HL-60/S4 (cell line): ENCODE data around the gene ADGRD1.

ENCODE experiments used
- in situ Hi-C: fragments of 300-500 bp; cut with MboI; formaldehyde crosslinking; loops from 2 replicates; pipeline ENCODE4 v1.14.3; 2022; ENCODE audit warnings: low sequenced_read_pairs

Gene ADGRD1

GRCh38 chr12:131140069-131140435 lies 186.3 kb downstream of the ADGRD1 start:
- in situ Hi-C loops: no loop called here

DNA sequence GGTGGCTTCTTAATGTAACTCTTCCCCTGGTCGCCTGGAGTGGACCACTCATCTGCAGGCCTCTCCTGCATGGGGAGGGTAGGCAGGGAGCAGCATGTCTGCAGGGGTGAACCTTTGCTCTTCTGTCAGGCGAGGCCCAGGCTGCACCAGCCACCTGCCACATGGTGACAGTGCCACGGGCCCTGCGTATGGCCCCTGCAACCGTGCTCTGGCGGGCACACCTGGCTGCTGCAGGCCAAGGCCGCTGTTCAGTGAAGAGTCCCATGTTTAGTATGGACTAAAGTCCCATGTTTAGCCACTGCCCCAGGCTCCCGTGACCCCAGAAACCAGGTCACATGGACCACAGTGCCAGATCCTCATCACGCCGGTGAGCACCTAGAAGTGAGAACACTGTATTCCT lies 187.0 kb downstream of the ADGRD1 start:
- in situ Hi-C loops: no loop called here

GRCh38 chr12:131141514-131141913 lies 187.8 kb downstream of the ADGRD1 start:
- in situ Hi-C loops: no loop called here

DNA sequence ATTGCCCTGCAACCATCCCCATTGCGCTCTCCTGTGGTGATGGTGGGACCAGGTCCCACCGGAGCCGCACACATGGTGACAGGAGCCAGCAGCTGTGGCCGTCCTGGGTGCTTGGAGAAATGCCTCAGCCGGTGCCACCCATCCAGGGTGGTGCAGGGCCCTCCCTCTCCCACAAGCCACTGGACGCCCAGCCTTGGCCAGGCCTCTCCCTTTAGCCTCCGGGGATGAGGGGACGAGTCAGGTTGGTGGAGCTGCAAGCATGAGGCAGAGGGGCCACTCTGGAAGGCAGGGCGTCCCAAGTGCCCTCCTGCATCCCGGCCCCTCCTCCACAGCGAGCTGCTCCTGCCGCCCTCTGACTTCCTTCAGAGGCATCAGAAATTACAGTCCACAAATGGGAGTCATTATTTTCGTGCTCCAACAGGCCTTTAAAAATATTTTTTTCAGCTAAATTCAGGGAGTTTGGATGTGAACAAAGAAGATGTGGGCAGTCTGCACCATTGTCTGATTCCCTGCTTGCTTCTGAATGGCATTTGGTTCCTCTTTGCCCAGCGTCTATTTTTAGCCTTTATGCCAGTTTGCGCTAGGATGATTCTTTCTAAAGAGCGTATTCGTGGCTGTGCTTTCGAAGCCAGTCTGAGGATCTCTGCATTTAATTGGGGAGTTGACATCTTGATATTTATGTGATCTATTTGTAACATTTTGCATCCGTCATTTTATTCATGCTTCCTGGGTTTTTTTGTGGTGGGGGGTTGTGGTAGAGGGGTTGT lies 189.4 kb downstream of the ADGRD1 start:
- in situ Hi-C loops: no loop called here

DNA sequence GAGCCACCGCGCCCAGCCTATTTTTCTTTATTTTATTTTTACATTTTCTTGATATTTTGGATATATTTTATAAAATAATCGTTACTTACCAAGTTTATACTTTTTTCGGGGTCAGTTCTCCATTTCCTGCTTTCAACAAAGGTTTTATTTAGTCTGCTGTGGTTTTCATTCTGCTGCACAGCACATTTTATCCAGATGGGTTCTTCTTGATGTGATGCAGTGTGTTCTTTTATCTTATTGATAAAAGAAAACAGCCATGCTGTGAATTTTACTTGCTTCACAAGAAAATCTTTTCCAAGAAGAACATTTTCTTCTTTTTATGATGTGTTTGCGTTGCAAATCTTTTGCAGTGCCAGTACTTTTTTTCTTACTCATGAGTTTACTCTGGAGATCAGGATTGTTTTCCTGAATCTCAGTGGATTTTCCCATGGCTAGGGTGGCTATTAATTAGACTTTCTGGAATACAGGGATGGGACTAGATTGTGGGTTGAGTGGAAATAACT lies 192.5 kb downstream of the ADGRD1 start:
- in situ Hi-C loops: no loop called here

GRCh38 chr12:131147293-131147692 lies 193.6 kb downstream of the ADGRD1 start:
- in situ Hi-C loops: no loop called here

GRCh38 chr12:131147894-131148293 lies 194.2 kb downstream of the ADGRD1 start:
- in situ Hi-C loops: no loop called here

GRCh38 chr12:131151558-131152345 lies 198.0 kb downstream of the ADGRD1 start:
- in situ Hi-C loops: no loop called here

- in situ Hi-C loops: no loop called here
Observed at GRCh38 chr12:131152587-131152986, 198.9 kb downstream of the ADGRD1 start.

DNA sequence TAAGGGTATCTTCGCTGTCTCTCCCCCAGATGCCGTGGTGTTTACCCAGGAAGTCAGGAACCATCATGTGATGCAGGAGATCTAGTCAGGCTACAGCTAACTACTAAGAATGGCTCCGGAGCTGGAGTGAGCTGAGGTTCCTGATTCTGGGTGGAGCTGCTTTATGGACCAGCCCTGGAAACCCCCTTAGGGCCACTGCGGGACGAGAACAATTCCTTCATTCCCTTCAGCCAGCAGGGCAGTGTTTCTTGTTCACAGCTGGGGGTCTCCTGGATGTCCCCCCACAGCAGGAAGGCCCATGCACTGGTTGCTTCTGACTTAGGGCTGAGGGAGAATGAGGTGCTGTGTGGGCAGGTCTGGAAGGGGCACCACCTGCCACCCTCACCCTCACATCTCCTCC lies 199.3 kb downstream of the ADGRD1 start:
- in situ Hi-C loops: no loop called here

GRCh38 chr12:131153956-131154355 lies 200.2 kb downstream of the ADGRD1 start:
- in situ Hi-C loops: no loop called here

DNA sequence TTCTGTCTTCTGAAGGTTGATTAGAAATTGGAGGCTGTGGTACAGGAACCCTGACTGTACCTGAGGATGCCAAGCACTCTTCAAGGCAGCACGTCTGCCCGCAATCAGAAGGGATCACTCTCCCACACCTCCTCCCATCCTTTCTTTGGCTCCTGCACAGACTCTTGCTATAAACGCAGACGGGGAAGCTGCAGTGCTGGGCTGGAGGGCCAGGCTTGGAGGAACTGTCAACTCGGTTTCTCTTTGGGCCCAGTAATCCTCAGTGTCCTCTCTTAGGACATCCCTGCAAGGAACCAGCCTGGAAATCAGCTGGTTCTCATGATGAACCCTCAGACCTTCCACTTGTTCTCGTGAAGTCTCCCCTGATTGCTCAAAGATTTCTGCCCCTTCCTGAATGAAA lies 201.4 kb downstream of the ADGRD1 start:
- in situ Hi-C loops: no loop called here

DNA sequence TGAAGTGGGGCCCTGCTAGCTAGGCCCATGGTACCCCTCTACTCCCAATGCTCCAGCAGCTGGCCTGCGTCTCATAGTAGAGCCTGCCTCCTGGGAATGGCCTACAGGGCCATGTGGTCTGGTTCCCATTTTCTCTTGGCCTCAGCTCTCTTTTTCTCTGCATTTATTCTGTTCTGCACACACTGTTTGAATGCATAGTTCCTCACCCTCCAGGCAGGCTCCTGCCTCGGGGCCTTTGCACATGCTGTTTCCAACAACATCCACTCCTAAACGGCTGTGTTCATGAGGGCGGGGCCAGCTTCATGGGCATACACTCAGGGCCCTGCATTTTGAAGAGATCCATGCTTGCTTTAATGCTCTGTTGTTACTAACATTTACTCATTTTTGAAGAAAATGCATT lies 204.0 kb downstream of the ADGRD1 start:
- in situ Hi-C loops: no loop called here

- in situ Hi-C loops: no loop called here
Observed at GRCh38 chr12:131159660-131160059, 206.0 kb downstream of the ADGRD1 start.

GRCh38 chr12:131162113-131162512 lies 208.4 kb downstream of the ADGRD1 start:
- in situ Hi-C loops: no loop called here

DNA sequence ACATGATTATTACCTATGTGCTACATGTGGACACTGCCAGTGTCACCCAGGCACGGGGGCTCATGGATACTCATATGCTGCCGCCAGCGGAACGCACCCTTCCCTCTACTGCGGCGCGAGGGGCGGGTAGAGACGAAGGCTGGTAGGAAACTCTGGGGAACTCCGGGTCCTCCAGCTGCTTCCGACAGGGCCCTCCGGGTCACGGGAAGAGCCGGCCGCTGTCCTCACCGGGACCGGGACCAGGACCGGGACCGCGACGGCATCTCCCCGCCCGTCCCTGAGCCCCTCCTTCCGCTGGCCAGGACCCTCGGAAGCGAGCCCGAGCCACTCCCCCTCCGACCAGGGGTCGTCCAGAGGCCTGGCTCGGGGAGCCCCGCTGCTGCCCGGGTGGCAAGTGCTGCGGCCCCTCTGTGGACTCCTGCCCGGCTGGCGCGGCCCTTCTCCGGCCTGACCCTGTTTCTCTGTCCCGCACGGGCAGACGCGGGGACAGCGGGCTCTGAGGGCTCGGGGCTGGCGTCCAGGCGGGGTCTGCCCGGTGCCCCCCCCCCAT lies 209.6 kb downstream of the ADGRD1 start:
- in situ Hi-C loops: no loop called here

DNA sequence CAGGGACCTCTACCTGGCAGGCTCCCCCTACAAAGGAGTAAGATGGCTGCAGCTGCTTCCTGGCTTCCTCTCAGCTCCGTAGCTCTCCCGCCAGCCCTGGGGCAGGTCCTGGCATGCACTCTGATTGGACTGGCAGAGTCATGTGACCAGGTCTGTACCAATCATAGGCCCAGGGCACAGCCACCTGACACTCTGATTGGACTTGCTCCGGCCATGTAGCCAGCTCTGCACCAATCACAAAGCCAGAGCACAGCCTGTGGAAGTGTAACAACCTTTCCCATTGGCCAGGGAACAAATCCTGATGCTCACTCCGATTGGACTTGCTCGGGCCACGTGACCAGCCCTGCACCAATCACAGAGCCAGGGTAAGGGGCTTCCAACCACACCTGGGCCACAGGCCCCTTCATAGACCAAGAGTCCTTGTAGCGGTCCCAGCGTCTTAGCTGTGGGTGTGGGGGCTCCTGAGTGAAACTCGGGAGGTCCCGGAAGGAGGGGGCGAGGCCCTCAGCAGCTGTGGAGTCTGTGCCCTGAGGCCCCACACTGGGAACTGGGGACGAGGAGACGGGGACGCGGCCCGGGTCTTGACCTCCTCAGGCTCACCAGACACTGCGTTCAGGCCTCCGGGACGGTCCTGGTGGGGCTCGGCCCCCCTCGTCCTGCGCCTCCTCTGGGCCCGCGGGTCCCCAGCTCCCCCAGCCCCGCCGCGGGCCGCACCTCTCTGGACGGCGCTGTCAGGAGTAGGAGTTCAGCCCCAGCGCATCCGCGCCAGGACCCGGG lies 210.6 kb downstream of the ADGRD1 start:
- in situ Hi-C loops: no loop called here

GRCh38 chr12:131166717-131167116 lies 213.0 kb downstream of the ADGRD1 start:
- in situ Hi-C loops: no loop called here

GRCh38 chr12:131167334-131167733 lies 213.6 kb downstream of the ADGRD1 start:
- in situ Hi-C loops: no loop called here

- in situ Hi-C loops: no loop called here
Observed at GRCh38 chr12:131171029-131171428, 217.3 kb downstream of the ADGRD1 start.

DNA sequence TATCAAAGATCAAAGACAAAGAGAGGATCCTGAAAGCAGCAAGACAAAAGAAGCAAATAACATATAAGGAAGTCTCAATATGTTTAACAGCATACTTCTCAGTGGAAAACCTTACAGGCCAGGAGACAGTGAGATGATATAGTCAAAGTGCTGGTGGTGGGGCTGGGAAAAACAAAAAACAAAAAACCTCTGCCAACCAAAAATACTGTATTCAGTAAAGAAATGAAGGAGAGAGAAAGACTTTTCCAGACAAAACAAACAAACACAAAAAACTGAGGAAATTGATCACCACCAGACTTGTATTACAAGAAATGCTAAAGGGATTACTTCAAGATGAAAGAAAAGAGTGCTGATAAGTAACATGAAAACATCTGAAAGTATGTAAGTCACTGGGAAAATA lies 221.2 kb downstream of the ADGRD1 start:
- in situ Hi-C loops: no loop called here
